HepG2 (cell line): ENCODE results near the gene NT5C. TPM values are rescaled to one million over a fixed set of nuclear protein-coding genes. Genes with fewer than 3 reads are reported as not detected.
A peak's percentile ranks its signal among the peaks of the same experiment; 100 is the strongest.

ENCODE experiments used
- ATF7-NPFF ChIP-seq: sonication (generic); formaldehyde crosslinking; IDR thresholded peaks from 2 replicates; pipeline ENCODE4 v1.8.1; 2023; ENCODE audit warnings: mild to moderate bottlenecking, low read depth, missing genetic modification reagents, moderate library complexity
- CBX2 ChIP-seq, 2 experiments: fragments of 200-600 bp in 1 of 2; sonication (generic); formaldehyde crosslinking in 1 of 2; IDR thresholded peaks; 2 replicates each; pipeline versions ENCODE4 v1.7.0 to v1.8.1; 2018 to 2022; ENCODE audit warnings: low read depth in 2 of 2, low read length in 1 of 2, mild to moderate bottlenecking in 1 of 2, missing genetic modification reagents in 1 of 2
- CREM ChIP-seq, 2 experiments: sonication (generic) in 1 of 2; formaldehyde crosslinking in 1 of 2; IDR thresholded peaks; 2 replicates each; pipeline versions ENCODE4 v1.4.0 to v1.6.1; 2016 to 2020; ENCODE audit warnings: antibody characterized with exemption in 1 of 2, mild to moderate bottlenecking in 1 of 2, missing genetic modification reagents in 1 of 2
- DR1 ChIP-seq: sonication (generic); formaldehyde crosslinking; IDR thresholded peaks from 2 replicates; pipeline ENCODE4 v1.8.0; 2021; ENCODE audit warnings: mild to moderate bottlenecking, missing genetic modification reagents, inconsistent platforms
- HOMEZ ChIP-seq: IDR thresholded peaks from 2 replicates; pipeline ENCODE4 v1.6.1; 2016; ENCODE audit warnings: low read depth
- IKZF5 ChIP-seq: IDR thresholded peaks from 2 replicates; pipeline ENCODE4 v1.6.1; 2018; ENCODE audit warnings: missing genetic modification reagents, mild to moderate bottlenecking, missing compliant biosample characterization
- MED8 ChIP-seq: sonication (generic); formaldehyde crosslinking; IDR thresholded peaks from 2 replicates; pipeline ENCODE4 v1.8.1; 2023; ENCODE audit warnings: mild to moderate bottlenecking, missing genetic modification reagents; ENCODE audit not compliant: insufficient replicate concordance
- NAIF1 ChIP-seq: sonication (generic); formaldehyde crosslinking; IDR thresholded peaks from 2 replicates; pipeline ENCODE4 v1.5.0; 2020; ENCODE audit warnings: mild to moderate bottlenecking, missing genetic modification reagents, borderline replicate concordance
- NFE2 ChIP-seq: sonication (generic); formaldehyde crosslinking; IDR thresholded peaks from 2 replicates; pipeline ENCODE4 v1.4.0; 2020; ENCODE audit warnings: missing genetic modification reagents
- NFE2L1 ChIP-seq: sonication (generic); formaldehyde crosslinking; IDR thresholded peaks from 2 replicates; pipeline ENCODE4 v1.4.0; 2020; ENCODE audit warnings: missing genetic modification reagents, mild to moderate bottlenecking, borderline replicate concordance
- PHF5A ChIP-seq: IDR thresholded peaks from one replicate; pipeline ENCODE4 v1.6.1; 2018; ENCODE audit warnings: low read depth, missing genetic modification reagents; ENCODE audit not compliant: unreplicated experiment
- PHF8 ChIP-seq: sonication (generic); formaldehyde crosslinking; IDR thresholded peaks from 2 replicates; pipeline ENCODE4 v1.5.0; 2020; ENCODE audit warnings: missing genetic modification reagents
- SP5 ChIP-seq: IDR thresholded peaks from 2 replicates; pipeline ENCODE4 v1.6.1; 2016; ENCODE audit warnings: low read depth, borderline replicate concordance
- STAG1 ChIP-seq: sonication (generic); formaldehyde crosslinking; IDR thresholded peaks from 2 replicates; pipeline ENCODE4 v1.4.0; 2020; ENCODE audit warnings: missing genetic modification reagents
- ZKSCAN8 ChIP-seq: IDR thresholded peaks from 2 replicates; pipeline ENCODE4 v1.6.1; 2016; ENCODE audit warnings: borderline replicate concordance, missing genetic modification reagents, missing compliant biosample characterization
- ZNF292 ChIP-seq: sonication (generic); formaldehyde crosslinking; IDR thresholded peaks from 2 replicates; pipeline ENCODE4 v1.8.1; 2022; ENCODE audit warnings: mild to moderate bottlenecking, low read depth, missing genetic modification reagents, borderline replicate concordance
- ZNF33A ChIP-seq: sonication (generic); formaldehyde crosslinking; IDR thresholded peaks from 2 replicates; pipeline ENCODE4 v1.5.1; 2020; ENCODE audit warnings: missing genetic modification reagents, mild to moderate bottlenecking, moderate library complexity, borderline replicate concordance
- ZNF382 ChIP-seq: sonication (generic); formaldehyde crosslinking; IDR thresholded peaks from 2 replicates; pipeline ENCODE4 v1.5.0; 2020; ENCODE audit warnings: missing genetic modification reagents, mild to moderate bottlenecking, borderline replicate concordance
- ZNF546 ChIP-seq: sonication (generic); formaldehyde crosslinking; conservative IDR thresholded peaks from 2 replicates; pipeline ENCODE4 v1.8.1; 2023; ENCODE audit warnings: mild to moderate bottlenecking, missing genetic modification reagents
- polyA plus RNA-seq, 8 experiments: library from polyadenylated mRNA; depleted of rRNA in 3 of 8; stranded (reverse) in 7 of 8; unstranded in 1 of 8; fragments of >200 nt; fragmentation: Illumina TruSeq in 4 of 8; extraction: Trizol in 4 of 8; gene quantifications; 2 replicates each; pipeline versions ENCODE4 v1.2.1 to v1.2.3, GENCODE V29; 2011 to 2016; ENCODE audit warnings: low read depth in 4 of 8, missing spikeins in 1 of 8, mixed read lengths in 1 of 8; ENCODE audit not compliant: insufficient read depth in 1 of 8
- total RNA-seq, 5 experiments: library from RNA; depleted of rRNA; stranded (reverse); fragments of >200 nt; fragmentation: Illumina TruSeq; extraction: Trizol; gene quantifications; 2 replicates each; pipeline ENCODE4 v1.2.3, GENCODE V29; 2016; ENCODE audit warnings: low read depth in 1 of 5
- TF ChIP-seq, protein P1 (sequence below): sonication (generic); formaldehyde crosslinking; IDR thresholded peaks from 2 replicates; pipeline ENCODE4 v1.8.0; 2022; ENCODE audit warnings: missing genetic modification reagents, mild to moderate bottlenecking, inconsistent platforms, borderline replicate concordance
- TF ChIP-seq, protein P2 (sequence below): sonication (generic); formaldehyde crosslinking; IDR thresholded peaks from 2 replicates; pipeline ENCODE4 v1.8.1; 2023; ENCODE audit warnings: mild to moderate bottlenecking, missing genetic modification reagents

NT5C gene
- total and polyA plus RNA-seq, 2 of the 13 experiments (the other 11 are each of a cell fraction or from before 2014, with no cell fraction given), result 42.8 to 48.6 TPM

DNA sequence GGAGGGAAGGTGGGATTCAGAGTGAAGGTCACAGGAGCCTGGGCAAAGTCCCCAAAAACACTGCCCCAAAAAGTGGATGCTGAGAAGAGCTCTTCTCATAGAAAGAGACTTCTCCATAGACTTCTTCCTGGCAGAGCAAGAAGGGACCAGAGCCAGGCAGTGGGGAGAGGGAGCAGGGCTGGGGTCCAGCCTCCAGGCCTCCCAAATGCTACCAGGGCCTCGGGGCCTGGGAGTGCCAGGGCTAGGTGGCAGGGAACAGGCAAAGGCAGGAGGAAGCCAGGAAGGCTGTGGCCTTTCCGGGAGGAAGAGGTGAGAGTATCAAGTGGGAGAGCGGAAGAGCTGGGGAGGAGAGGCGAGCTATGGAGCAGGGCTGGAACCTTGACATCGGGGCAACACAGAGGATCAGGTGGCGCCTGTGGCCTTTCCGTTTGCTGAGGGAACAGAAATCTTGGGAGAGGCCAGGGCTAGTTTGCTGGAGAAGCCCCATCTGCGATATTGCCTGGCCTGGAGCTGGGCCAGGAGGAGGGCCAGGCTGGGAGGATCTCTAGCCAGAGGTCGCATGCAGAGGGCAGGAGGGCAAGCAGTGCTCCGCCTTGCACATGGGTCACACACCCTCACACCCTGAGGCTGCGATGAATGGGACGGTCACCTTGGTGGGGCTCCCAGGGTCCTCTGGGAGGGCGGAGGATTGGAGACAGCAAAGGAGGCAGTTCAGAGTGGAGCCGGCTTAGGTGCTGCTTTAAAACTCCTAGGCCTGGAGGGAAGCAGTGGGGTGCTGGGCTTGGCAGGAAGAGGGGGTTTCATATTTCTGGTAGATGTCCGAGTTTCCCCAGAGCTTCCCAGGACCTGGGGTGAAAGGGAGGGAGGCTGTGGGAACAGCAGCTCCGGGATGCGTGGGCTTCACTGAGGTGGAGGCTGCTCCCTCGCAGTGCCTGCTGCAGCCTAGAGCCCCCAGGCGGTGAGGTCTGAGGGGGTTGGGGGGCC, 40.4 kb downstream of the NT5C start (continued):
- no peak for TF ChIP-seq ATF7-NPFF (CRISPR knock-in tag)
- peak; percentile 36; the same call in 1 of the 2 replicates for TF ChIP-seq PHF8
- no peak for TF ChIP-seq HOMEZ (CRISPR knock-in tag)
- TF ChIP-seq IKZF5 (CRISPR knock-in tag), result peak; percentile 75; the same call in 1 of the 2 replicates
- TF ChIP-seq, protein P1, sequence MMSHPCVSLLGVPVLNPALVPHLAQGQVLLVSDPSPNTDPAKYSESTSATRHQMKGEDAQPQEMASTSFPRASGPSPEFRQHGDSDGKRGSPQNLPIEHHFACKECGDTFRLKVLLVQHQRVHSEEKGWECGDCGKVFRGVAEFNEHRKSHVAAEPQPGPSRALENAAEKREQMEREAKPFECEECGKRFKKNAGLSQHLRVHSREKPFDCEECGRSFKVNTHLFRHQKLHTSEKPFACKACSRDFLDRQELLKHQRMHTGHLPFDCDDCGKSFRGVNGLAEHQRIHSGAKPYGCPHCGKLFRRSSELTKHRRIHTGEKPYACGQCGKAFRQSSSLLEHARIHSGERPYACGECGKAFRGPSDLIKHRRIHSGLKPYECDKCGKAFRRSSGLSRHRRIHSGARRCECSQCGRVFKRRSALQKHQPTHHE (CRISPR knock-in tag), result peak; percentile 27; the same call in 1 of the 2 replicates
- TF ChIP-seq CBX2 (IDR thresholded peaks at IDR 0.05; ENCODE audit: low read depth, low read length), result no peak
- no peak for TF ChIP-seq CBX2 (CRISPR knock-in tag; IDR thresholded peaks at IDR 0.05; ENCODE audit: low read depth)
- TF ChIP-seq NFE2L1 (CRISPR knock-in tag), result no peak; the same call in 1 of the 2 replicates
- TF ChIP-seq ZNF382 (CRISPR knock-in tag), result no peak
- TF ChIP-seq NAIF1 (CRISPR knock-in tag), result no peak
- no peak; the same call in 1 of the 2 replicates for TF ChIP-seq ZNF546 (CRISPR knock-in tag)
- TF ChIP-seq SP5, result peak; percentile 100
- TF ChIP-seq ZNF33A, result no peak
- TF ChIP-seq, protein P2, sequence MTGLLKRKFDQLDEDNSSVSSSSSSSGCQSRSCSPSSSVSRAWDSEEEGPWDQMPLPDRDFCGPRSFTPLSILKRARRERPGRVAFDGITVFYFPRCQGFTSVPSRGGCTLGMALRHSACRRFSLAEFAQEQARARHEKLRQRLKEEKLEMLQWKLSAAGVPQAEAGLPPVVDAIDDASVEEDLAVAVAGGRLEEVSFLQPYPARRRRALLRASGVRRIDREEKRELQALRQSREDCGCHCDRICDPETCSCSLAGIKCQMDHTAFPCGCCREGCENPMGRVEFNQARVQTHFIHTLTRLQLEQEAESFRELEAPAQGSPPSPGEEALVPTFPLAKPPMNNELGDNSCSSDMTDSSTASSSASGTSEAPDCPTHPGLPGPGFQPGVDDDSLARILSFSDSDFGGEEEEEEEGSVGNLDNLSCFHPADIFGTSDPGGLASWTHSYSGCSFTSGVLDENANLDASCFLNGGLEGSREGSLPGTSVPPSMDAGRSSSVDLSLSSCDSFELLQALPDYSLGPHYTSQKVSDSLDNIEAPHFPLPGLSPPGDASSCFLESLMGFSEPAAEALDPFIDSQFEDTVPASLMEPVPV (CRISPR knock-in tag), result 0 out of 2 replicates have a peak, but pooled peaks have one; percentile 40
- 0 out of 2 replicates have a peak, but pooled peaks have one; percentile 13 for TF ChIP-seq ZKSCAN8 (CRISPR knock-in tag)
- TF ChIP-seq CREM (IDR thresholded peaks at IDR 0.05), result peak; percentile 38; the same call in 1 of the 2 replicates
- no peak for TF ChIP-seq CREM (CRISPR knock-in tag; IDR thresholded peaks at IDR 0.05)
- peak; percentile 85 for TF ChIP-seq ZNF292 (CRISPR knock-in tag)
- TF ChIP-seq DR1 (CRISPR knock-in tag), result no peak
- TF ChIP-seq NFE2 (CRISPR knock-in tag), result no peak
- no peak for TF ChIP-seq PHF5A (CRISPR knock-in tag)
- TF ChIP-seq STAG1 (CRISPR knock-in tag), result no peak
- TF ChIP-seq MED8 (CRISPR knock-in tag), result no peak
